ENCODE results near the gene VAV3.

- TF ChIP-seq, protein P1, sequence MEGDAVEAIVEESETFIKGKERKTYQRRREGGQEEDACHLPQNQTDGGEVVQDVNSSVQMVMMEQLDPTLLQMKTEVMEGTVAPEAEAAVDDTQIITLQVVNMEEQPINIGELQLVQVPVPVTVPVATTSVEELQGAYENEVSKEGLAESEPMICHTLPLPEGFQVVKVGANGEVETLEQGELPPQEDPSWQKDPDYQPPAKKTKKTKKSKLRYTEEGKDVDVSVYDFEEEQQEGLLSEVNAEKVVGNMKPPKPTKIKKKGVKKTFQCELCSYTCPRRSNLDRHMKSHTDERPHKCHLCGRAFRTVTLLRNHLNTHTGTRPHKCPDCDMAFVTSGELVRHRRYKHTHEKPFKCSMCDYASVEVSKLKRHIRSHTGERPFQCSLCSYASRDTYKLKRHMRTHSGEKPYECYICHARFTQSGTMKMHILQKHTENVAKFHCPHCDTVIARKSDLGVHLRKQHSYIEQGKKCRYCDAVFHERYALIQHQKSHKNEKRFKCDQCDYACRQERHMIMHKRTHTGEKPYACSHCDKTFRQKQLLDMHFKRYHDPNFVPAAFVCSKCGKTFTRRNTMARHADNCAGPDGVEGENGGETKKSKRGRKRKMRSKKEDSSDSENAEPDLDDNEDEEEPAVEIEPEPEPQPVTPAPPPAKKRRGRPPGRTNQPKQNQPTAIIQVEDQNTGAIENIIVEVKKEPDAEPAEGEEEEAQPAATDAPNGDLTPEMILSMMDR (IDR thresholded peaks at IDR 0.05) = no peak
- no peak for TF ChIP-seq EP300 (IDR thresholded peaks at IDR 0.05)
- TF ChIP-seq POLR2A (IDR thresholded peaks at IDR 0.05) = no peak
- TF ChIP-seq POLR2AphosphoS5 (IDR thresholded peaks at IDR 0.05) = no peak
These were observed 10.9 kb downstream of the VAV3 start for GRCh38 chr1:107954126-107954525.
